Fibroblast of lung (primary cell): ENCODE data around the gene HRH3. TPM values are rescaled to one million over a fixed set of nuclear protein-coding genes. Genes with fewer than 3 reads are reported as not detected.

ENCODE experiments used
- DNase-seq, 2 donors: peaks; one replicate each; pipeline versions ENCODE4 v3.0.0 to v3.0.0-alpha.2; 2010; ENCODE audit warnings: low read depth in 2 of 2
- H2AFZ ChIP-seq: 2 replicates; pipeline ENCODE4 v1.5.1; 2012; ENCODE audit warnings: low read length, control low read depth, inconsistent platforms
- H3K27ac ChIP-seq: 2 replicates; pipeline ENCODE4 v1.5.1; 2011; ENCODE audit warnings: low read length, control low read depth; ENCODE audit not compliant: insufficient read depth
- H3K27me3 ChIP-seq: 2 replicates; pipeline ENCODE4 v1.5.1; 2011; ENCODE audit warnings: mild to moderate bottlenecking, low read length; ENCODE audit not compliant: control insufficient read depth, insufficient read depth
- H3K36me3 ChIP-seq: 2 replicates; pipeline ENCODE4 v1.5.1; 2011; ENCODE audit warnings: low read length; ENCODE audit not compliant: control insufficient read depth, insufficient read depth
- H3K4me1 ChIP-seq: 2 replicates; pipeline ENCODE4 v1.5.1; 2011; ENCODE audit warnings: low read length; ENCODE audit not compliant: control insufficient read depth, insufficient read depth; ENCODE audit errors: extremely low read depth
- H3K4me2 ChIP-seq: 2 replicates; pipeline ENCODE4 v1.5.1; 2011; ENCODE audit warnings: low read length, control low read depth; ENCODE audit not compliant: insufficient read depth; ENCODE audit errors: extremely low read depth
- H3K4me3 ChIP-seq, 4 experiments: fragments of 200-600 bp in 1 of 4; sonication (generic) in 1 of 4; replicated peaks in 1 of 4; 2 replicates each; pipeline ENCODE4 v1.5.1; 2011 to 2016; ENCODE audit warnings: low read length in 4 of 4, low read depth in 3 of 4, mild to moderate bottlenecking in 3 of 4, control low read depth in 2 of 4, inconsistent platforms in 1 of 4, mixed read lengths in 1 of 4; ENCODE audit not compliant: insufficient read depth in 1 of 4; ENCODE audit errors: control extremely low read depth in 1 of 4
- H3K79me2 ChIP-seq: 2 replicates; pipeline ENCODE4 v1.5.1; 2012; ENCODE audit warnings: mild to moderate bottlenecking, low read length, inconsistent platforms; ENCODE audit not compliant: control insufficient read depth, insufficient read depth
- H3K9ac ChIP-seq: 2 replicates; pipeline ENCODE4 v1.5.1; 2011; ENCODE audit warnings: mild to moderate bottlenecking, low read length, control low read depth; ENCODE audit not compliant: insufficient read depth
- H3K9me3 ChIP-seq: 2 replicates; pipeline ENCODE4 v1.5.1; 2012; ENCODE audit warnings: low read depth, low read length; ENCODE audit not compliant: control insufficient read depth, insufficient read depth
- H4K20me1 ChIP-seq: 2 replicates; pipeline ENCODE4 v1.5.1; 2011; ENCODE audit warnings: low read length; ENCODE audit not compliant: control insufficient read depth, insufficient read depth; ENCODE audit errors: extremely low read depth
- CTCF ChIP-seq, 2 donors: IDR thresholded peaks in 1 of 2; conservative IDR thresholded peaks in 1 of 2; 1 replicate in 1 of 2; 2 replicates in 1 of 2; pipeline ENCODE4 v1.5.1; 2011 to 2012; ENCODE audit warnings: low read length in 2 of 2, control low read depth in 1 of 2, inconsistent platforms in 1 of 2, low read depth in 1 of 2, mild to moderate bottlenecking in 1 of 2
- EZH2 ChIP-seq: IDR thresholded peaks from 2 replicates; pipeline ENCODE4 v1.5.1; 2012; ENCODE audit warnings: low read length, control low read depth, mild to moderate bottlenecking; ENCODE audit errors: missing control alignments
- polyA plus RNA-seq, 2 donors: library from polyadenylated mRNA; depleted of rRNA in 1 of 2; stranded (reverse) in 1 of 2; unstranded in 1 of 2; fragments of >200 nt; gene quantifications; 2 replicates each; pipeline ENCODE4 v1.2.1, GENCODE V29; 2011 to 2012; ENCODE audit warnings: missing spikeins in 1 of 2
- total RNA-seq: library from RNA; depleted of rRNA; stranded (reverse); fragments of >200 nt; gene quantifications from 2 replicates; pipeline ENCODE4 v1.2.1, GENCODE V29; 2014

HRH3 gene
- total and polyA plus RNA-seq, 2 donors (not counting 1 experiment from before 2014, with no cell fraction given) = not detected

DNA sequence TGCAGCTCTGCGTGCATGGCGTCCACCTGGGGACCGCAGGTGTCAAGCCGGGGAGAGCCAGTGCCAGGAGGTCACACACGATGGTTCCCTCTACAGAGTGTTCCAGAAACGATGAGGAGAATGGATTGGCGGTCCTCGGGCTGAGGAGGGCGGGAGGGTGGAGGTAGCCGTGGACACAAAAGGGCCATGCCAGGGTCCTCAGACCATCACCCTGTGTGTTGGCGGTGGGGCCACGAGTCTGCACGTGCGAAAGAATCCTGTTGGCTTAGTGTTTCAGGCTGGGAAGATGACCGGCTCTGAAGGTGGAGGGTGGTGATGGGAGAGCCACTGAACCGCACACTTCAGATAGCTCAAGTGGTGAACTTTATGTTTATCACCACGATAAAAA, 13.7 kb downstream of the HRH3 start:
- Histone ChIP-seq H4K20me1 (no peaks in the 10 kb centered on the region), H3K9ac (no peak overlapping the region)
- DNase-seq = no peak

DNA sequence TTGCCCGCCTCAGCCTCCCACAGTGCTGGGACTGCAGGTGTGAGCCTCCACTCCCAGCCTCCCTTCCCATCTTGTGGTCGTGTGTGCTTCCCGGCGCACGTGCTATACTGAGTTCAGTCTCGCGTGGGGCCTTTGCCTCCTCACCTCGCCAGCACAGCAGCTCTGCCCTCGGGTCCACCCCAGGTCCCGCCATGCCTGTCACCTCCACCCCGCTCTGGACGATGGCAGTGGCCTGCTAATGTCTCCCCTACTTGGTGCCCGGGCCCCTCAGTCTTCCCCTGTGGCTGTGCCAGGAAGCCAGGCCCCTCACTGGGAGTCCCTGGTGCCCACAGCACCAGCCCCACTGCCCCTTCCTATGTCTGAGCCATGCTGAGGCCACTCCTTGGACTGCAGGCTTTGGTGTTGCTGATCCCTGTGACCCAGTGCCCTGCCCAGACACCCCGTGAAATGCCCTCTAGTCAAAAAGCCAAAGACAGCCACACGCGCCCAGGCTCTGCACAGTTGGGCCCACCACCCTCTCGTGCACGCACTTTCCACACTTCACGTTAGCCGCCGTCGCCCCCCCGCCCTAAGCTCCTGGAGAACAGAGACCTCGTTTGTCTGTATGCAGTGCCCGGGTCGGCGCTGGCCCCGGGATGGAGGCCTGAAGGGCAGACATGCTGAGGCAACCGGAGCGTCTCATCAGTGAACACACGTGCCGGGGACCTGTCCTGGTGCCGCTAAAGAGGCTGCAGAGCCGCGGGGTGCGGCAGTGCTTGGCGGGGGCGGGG, 14.3 kb downstream of the HRH3 start:
- H3K9ac ChIP-seq = no peak overlapping the region
- TF ChIP-seq EZH2 (no peak), CTCF (conservative IDR thresholded peaks at IDR 0.05 in 1 of 2, IDR thresholded peaks at IDR 0.05 in 1 of 2; ENCODE audit: low read depth in 1 of 2, low read length in 2 of 2) (no peak)

More for the DNA sequence above, 13.7 kb downstream of the HRH3 start:
- Histone ChIP-seq H3K4me1 (no peaks in the 10 kb centered on the region), H2AFZ (no peak overlapping the region), H3K4me2 (no peak overlapping the region), H3K27me3 (peaks cover 18% of the 10 kb centered on the region), H3K27ac (no peak overlapping the region), H3K9me3 (no peaks in the 10 kb centered on the region), H3K36me3 (peaks cover 5% of the 10 kb centered on the region), H3K4me3 (no peak overlapping the region), H3K79me2 (no peaks in the 10 kb centered on the region)
- TF ChIP-seq EZH2 = no peak
- TF ChIP-seq CTCF (conservative IDR thresholded peaks at IDR 0.05 in 1 of 2, IDR thresholded peaks at IDR 0.05 in 1 of 2; ENCODE audit: low read depth in 1 of 2, low read length in 2 of 2) = no peak

DNA sequence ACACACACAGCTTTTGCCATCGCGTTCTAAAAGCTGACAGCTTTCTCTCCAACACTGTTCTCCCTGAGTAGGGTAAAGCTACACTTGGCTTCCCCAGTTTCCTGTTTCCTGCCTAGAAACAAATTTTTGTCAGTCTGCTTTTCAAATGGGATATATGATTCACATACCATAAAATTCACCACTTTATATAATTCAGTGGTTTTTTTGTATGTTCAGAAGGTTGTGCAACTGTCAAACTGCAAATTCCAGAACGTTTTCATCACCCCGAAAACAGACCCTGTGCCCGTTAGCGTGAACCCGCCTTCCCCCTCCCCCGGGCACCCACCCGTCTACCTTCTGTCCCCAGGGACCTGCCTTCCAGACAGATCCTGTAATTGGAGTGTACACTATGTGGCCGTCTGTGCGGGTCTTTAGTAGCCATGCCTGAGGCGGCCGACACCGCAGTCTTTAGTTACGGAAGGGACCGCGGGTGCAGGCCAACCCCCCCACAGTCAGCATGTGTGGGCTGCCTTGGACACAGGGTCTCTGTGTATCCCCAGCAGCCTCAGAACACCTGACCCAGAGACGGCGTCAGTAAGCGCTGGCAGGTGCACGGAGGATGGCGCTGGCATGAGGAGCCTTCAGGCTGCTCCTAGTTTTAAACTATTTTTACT, 16.6 kb downstream of the HRH3 start:
- H3K27ac ChIP-seq = no peak overlapping the region
- no peaks in the 10 kb centered on the region for H4K20me1 ChIP-seq
- H3K4me3 ChIP-seq = no peak overlapping the region
- H3K9ac ChIP-seq = no peak overlapping the region
- no peak overlapping the region for H2AFZ ChIP-seq
- H3K36me3 ChIP-seq = peaks cover 16% of the 10 kb centered on the region
- TF ChIP-seq CTCF (conservative IDR thresholded peaks at IDR 0.05 in 1 of 2, IDR thresholded peaks at IDR 0.05 in 1 of 2; ENCODE audit: low read depth in 1 of 2, low read length in 2 of 2) (no peak), EZH2 (no peak)
- H3K79me2 ChIP-seq = no peaks in the 10 kb centered on the region
- no peaks in the 10 kb centered on the region for H3K9me3 ChIP-seq
- DNase-seq = no peak
- H3K27me3 ChIP-seq = no peaks in the 10 kb centered on the region
- H3K4me1 ChIP-seq = no peaks in the 10 kb centered on the region
- no peak overlapping the region for H3K4me2 ChIP-seq

More for the DNA sequence above, 14.3 kb downstream of the HRH3 start:
- no peaks in the 10 kb centered on the region for H4K20me1 ChIP-seq
- no peaks in the 10 kb centered on the region for H3K4me1 ChIP-seq
- H3K27me3 ChIP-seq = peaks cover 14% of the 10 kb centered on the region
- H3K4me3 ChIP-seq = no peak overlapping the region
- no peaks in the 10 kb centered on the region for H3K79me2 ChIP-seq
- no peaks in the 10 kb centered on the region for H3K9me3 ChIP-seq
- no peak overlapping the region for H2AFZ ChIP-seq
- peaks cover 10% of the 10 kb centered on the region for H3K36me3 ChIP-seq
- no peak for DNase-seq
- no peak overlapping the region for H3K4me2 ChIP-seq
- no peak overlapping the region for H3K27ac ChIP-seq
